HTR-8/SVneo (cell line): ENCODE measurements around the gene IQCE.
A peak's percentile ranks its signal among the peaks of the same experiment; 100 is the strongest.

Source experiments
- DNase-seq: peaks from one replicate; pipeline ENCODE4 v3.0.0; 2011; ENCODE audit warnings: low spot score, mixed read lengths; ENCODE audit not compliant: insufficient read length
- FAIRE-seq: peaks from 2 replicates; lab custom pipeline; 2011; peaks lifted over from hg19 to GRCh38; lab: Jason Lieb, UNC

Gene IQCE

DNA sequence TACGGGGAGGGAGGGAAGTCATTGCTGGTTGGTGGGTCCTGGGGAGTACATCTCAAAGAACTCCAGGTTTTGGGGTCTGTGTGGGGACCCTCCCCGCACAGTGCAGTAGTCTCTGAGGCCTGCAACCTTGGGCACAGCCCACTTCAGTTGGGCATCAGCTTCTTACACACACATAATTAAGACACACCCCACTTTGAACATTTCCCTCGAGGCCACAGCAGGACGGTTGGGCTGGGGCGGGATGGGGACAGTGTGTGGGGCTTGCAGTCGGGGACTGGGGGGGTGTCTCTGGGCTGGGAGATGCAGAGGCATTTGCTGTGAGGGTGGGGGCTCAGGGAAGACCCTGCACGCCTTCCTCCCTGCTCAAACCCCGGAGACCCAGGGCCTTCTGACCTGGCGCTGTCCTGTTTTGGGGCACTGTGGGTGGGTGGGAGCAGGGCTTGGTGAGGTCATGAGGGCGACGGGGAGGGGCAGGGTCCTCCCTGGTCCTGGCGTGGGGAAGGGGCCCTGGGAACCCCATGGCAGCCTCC, 38.0 kb upstream of the IQCE start:
- DNase-seq (no peak), FAIRE-seq (no peak)

- DNase-seq (no peak), FAIRE-seq (no peak)
Measured at GRCh38 chr7:2521341-2521745, 37.4 kb upstream of the IQCE start.

DNA sequence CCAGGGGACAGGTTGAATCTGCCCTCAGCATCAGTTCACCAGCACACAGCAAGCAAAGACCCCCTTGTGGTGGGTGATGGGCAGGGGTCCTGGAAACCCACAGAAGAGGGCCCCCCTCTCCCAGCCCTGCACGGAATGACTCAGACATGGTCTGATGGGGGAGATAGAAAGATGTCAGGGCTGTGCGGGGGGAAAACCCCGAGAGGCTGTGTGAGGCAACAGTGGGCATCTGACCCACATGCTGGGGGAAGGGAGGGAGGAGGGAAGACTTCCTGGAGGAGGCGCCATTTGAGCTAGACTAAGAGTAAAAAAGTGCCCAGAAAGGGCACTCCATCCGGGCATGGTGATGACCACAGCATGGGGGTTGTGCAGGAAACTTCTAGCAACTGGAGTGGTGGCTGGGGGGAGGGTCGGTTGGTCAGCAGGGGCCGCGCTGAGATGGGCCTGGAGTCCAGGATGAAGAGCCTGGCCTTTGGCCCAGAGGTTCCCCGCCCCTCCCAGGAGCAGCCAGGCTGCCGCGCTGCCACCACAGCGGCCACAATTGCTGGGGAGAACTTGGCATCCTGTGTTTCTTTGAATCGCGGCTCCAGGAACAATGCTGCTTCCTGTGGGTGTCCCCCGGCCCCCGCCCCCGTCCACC, 36.7 kb upstream of the IQCE start:
- DNase-seq (no peak), FAIRE-seq (peak; percentile 44)

DNA sequence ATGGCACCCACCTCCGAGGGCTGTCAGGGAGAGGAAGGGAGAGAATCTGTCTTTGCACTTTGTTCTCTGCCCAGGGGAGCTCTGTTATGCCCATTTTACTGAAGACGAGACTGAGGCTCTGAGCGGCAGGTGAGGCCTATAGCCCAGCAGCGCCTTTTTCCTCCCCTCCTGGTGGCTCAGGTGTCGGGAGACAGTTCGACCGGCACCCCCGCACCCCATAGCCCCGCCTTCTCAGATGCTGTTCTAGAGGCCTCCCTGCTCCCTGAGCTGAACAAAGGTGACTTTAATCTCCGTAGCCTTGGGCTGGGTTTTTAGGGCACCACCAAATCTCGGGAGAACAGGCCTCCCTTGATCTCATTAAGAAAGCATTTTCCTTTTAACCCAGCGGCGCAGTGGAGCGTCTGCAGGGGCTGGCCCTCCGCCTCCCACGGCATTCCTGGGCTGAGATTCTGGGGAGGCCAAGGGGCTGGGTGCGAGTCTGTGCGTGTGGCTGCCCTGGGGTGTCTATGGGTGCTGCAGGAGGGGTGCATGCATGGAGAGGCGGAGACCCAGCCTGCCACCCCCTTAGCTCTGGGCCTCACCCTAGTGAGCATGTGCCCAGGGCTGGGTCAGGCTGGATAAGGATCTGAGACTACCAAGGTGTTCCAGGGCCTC, 35.9 kb upstream of the IQCE start:
- FAIRE-seq (peak; percentile 72), DNase-seq (peak; percentile 77)

GRCh38 chr7:2523461-2523936, 35.3 kb upstream of the IQCE start:
- FAIRE-seq: no peak
- no peak for DNase-seq

- DNase-seq: peak; percentile 83
- FAIRE-seq: peak; percentile 97
Measured at GRCh38 chr7:2523941-2524807, 34.6 kb upstream of the IQCE start.

DNA sequence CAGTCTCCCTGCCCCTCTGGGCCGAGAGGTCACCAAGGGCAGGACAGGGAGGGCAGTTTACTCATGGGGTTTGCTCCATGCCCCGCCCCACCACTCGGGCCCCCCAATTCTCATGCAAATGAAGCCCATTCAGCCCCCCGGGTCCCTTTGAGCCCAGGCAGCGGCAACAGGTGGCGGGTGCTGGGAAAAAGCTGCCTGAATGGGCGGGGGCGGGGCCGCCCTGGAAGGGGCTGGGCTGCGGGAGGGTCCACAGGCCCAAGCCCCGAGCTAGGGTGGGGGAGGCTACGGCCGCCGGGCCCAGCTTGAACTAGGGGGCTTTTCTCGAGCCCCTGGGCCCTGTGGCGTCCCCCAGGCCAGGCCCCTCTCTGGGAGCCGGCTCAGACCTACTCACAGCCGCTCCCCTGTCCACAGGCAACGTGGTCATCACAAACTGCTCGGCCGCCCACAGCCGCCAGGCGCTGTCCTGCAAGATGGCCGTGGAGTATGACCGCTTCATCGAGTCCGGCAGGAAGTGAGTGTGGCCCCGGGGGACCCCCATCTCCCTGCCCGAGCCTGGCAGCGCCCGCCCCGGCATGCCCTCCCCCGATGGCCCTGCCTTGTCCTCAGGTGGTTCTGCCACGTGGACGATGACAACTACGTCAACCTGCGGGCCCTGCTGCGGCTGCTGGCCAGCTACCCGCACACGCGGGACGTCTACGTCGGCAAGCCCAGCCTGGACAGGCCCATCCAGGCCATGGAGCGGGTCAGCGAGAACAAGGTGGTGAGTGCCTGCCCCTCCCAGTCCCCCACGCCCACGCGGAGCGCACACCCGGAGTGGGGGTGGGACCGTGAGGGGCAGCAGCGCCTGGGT, 33.7 kb upstream of the IQCE start:
- FAIRE-seq (no peak), DNase-seq (no peak)

DNA sequence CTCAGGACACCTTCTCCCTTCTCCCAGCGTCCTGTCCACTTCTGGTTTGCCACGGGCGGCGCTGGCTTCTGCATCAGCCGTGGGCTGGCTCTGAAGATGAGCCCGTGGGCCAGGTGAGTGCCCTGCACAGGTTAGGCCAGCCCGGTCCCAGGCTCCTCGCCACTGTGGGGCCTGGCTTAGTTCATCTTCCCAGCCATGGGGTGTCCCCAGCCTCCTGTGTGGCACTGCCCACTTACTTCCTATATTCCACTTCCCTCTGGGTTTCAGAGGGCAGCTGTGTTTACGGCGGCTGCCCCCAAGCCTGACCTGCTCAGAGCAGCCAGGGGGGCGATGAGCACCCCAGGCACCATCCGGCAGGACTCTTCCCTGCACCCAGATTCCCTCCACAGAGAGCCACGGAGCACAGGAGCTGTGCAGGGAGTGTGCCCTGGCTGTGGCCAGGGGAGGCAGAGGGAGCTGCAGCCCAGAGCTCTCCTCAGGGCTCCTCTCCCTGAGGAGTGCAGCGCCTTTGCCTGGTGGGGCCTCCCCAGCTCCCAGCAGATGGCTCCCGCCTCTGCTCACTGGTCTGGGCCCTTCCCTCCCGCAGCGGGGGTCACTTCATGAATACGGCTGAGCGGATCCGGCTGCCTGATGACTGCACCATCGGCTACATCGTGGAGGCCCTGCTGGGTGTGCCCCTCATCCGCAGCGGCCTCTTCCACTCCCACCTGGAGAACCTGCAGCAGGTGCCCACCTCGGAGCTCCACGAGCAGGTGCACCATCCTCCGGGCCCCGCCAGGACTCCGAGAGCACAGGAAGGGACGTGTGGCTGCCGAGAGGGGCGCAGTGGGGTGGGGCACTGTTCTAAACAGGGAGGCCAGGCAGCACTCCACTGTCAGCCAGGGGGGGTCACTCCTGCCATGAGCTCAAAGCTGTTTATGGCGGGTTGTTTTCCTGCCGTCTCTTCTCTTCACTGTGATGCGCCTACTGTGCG, 32.8 kb upstream of the IQCE start:
- no peak for DNase-seq
- FAIRE-seq: peak; percentile 31

DNA sequence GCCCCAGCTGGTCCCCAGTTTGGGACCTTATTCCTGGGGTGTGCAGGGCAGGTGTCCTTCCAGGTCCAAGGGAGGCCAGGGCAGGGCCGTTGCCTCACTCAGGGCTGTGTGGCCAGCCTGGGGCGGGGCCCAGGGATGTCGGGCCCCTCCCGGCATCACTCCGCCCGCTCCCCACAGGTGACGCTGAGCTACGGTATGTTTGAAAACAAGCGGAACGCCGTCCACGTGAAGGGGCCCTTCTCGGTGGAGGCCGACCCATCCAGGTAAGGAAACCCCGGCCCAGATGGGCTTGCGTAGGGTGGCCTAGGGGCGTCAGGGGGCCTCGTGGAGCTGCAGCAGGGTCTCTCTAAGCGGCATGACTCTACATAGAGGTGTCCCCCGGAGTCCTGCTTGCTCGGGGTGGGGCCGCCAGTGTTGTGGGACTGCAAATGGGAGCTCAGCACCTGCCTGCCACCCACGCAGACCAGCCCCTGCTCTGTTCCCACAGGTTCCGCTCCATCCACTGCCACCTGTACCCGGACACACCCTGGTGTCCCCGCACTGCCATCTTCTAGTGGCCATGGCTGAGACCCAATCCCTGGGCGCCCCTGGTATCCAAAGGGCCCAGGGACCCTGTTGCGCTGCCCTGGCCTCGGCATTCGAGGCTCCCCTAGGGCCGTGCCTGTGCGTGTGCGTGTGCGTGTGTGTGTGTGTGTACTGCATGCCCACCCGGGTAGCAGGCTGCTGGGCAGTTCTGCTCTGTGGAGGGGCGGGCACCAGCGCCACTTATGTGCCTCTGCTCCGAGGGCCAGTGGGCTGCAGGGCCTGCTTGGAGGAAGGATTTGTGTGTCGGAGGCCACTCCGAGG, 31.9 kb upstream of the IQCE start:
- no peak for DNase-seq
- peak; percentile 94 for FAIRE-seq

DNA sequence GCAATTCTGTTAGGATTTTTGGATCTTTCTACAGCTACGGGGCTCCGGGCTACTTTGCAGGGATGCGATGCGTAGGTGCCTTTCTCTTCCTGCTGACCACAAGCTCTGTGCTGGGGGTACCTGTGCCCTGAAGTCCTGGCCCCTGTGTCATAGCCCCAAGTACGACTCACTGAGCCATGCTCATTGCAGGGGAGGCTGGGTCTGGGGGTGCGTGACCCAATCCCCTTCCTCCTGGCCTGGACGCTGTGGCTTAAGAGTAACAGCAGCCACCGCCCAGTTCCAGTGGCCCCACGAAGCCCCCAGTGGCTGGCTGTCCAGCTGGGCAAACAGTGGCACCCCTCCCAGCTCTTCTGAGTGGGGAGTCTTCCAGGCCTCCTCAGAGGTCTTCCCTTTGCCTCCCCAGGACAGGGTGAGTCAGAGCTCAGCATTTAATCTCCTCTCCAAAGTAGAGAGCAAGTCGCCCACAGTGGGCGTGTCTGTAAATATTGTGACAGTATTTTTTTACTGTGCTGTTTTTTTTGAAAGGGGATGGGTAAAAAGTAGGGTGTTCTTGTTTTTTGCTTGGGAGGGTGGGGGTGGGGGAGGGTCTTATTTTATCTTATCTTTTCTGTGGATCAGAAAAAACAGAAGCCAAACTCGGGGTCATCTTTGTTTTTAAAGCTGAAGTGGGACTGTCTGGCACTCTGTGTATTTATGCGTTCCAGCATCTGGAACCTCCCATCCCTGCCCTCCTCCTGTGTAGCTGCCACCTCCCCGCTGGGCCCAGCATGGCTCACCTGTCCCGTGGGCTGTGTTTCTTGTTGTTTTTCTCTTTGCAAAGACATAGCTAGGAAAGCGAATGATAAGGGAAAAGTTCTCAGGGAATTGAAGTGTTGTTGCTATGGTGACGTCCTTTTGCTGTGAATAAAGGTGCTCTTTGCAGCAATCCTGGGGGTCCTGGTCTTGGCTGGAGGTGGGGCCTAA, 31.0 kb upstream of the IQCE start:
- FAIRE-seq: peak; percentile 31
- DNase-seq: peak; percentile 75

DNA sequence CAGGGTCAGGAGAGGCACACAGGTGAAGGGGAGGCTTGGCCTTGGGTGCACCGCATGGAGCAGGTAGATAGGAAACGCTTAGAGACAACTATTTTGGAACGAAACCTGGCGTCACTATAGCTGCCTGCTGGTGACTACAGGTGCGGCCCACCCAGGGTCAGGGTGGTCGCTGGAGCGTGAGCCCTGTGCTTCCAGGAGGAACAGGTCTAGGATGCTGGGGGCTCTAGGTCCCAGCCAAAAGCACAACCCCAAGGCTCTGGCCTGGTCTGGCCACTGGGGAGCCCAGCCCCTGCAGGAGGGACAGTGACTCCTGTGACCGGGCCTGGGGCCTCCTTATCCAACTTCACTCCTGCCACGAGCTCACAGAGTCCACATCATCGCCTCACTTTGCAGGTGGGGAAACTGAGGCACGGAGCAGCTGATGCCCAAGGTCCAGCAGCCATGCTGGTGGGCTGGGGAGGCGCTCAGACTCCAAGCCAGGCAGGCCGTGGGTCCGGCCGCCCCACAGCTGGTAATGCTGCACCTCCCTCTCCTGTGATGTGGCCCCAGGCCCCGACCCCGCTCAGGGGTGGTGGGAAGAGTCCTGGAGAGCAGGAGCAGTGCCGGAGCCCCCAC, 30.2 kb upstream of the IQCE start:
- FAIRE-seq (no peak), DNase-seq (no peak)

- DNase-seq: peak; percentile 87
- peak; percentile 88 for FAIRE-seq
Measured at GRCh38 chr7:2529161-2530070, 29.4 kb upstream of the IQCE start.

GRCh38 chr7:2530071-2530987, 28.4 kb upstream of the IQCE start:
- no peak for DNase-seq
- peak; percentile 86 for FAIRE-seq
